Panc1 (cell line): ENCODE results near the gene NHSL1.

Source experiments
- CTCF ChIP-seq: fragments of 450-650 bp; IDR thresholded peaks from 2 replicates; pipeline ENCODE4 v1.5.1; 2017; ENCODE audit warnings: mild to moderate bottlenecking
- POLR2AphosphoS5 ChIP-seq: IDR thresholded peaks from 2 replicates; pipeline ENCODE4 v1.6.1; 2012; ENCODE audit warnings: mild to moderate bottlenecking, low read depth, low read length, moderate library complexity
- REST ChIP-seq, 2 experiments: IDR thresholded peaks; 2 replicates each; pipeline ENCODE4 v1.6.1; 2011 to 2012; ENCODE audit warnings: low read depth in 2 of 2, control low read depth in 1 of 2, low read length in 1 of 2, mild to moderate bottlenecking in 1 of 2, moderate library complexity in 1 of 2; ENCODE audit not compliant: insufficient read depth in 1 of 2
- SIN3A ChIP-seq: IDR thresholded peaks from 2 replicates; pipeline ENCODE4 v1.6.1; 2012; ENCODE audit warnings: low read depth, mild to moderate bottlenecking, low read length, moderate library complexity, borderline replicate concordance; ENCODE audit not compliant: insufficient read depth
- TCF7L2 ChIP-seq: IDR thresholded peaks from 2 replicates; pipeline ENCODE4 v1.6.1; 2011; ENCODE audit warnings: mild to moderate bottlenecking, low read depth, low read length, inconsistent platforms

- TF ChIP-seq REST (IDR thresholded peaks at IDR 0.05; ENCODE audit: insufficient read depth in 1 of 2, low read depth in 2 of 2, low read length in 1 of 2): no peak
- TF ChIP-seq POLR2AphosphoS5: no peak
- no peak for TF ChIP-seq TCF7L2
- no peak for TF ChIP-seq CTCF
- TF ChIP-seq SIN3A: no peak
These were observed 81.1 kb downstream of the NHSL1 start for GRCh38 chr6:138418118-138418742.
